GM10248 (cell line): ENCODE data around the gene HLA-DQB1.
"Not testable (repeated sequence)": the region's sequence is repeated elsewhere in the genome, so short reads cannot be mapped to it uniquely, and the experiment has no call there.

Source experiments
- CTCF ChIA-PET: fragments of 300-600 bp; sonication (Branson Sonifier 250); formaldehyde crosslinking; extraction: SDS; loops from one replicate; lab custom pipeline; 2021; ENCODE audit warnings: antibody characterized with exemption; lab: Yijun Ruan, JAX
- POLR2A ChIA-PET: fragments of 350-650 bp; sonication (Branson Sonifier 250); formaldehyde crosslinking; extraction: SDS; loops from one replicate; lab custom pipeline; 2020; ENCODE audit warnings: antibody characterized with exemption; lab: Yijun Ruan, JAX
- DNase-seq: peaks from one replicate; pipeline ENCODE4 v3.0.0; 2012; ENCODE audit errors: extremely low spot score
- CTCF ChIP-seq: IDR thresholded peaks from 2 replicates; pipeline ENCODE4 v1.5.1; 2012; ENCODE audit warnings: mild to moderate bottlenecking, low read depth; ENCODE audit errors: extremely low read depth, missing control alignments, control extremely low read depth

HLA-DQB1 gene

GRCh38 chr6:32666420-32667300, at the start of gene HLA-DQB1:
Gene HLA-DQB1, minus strand, starts transcription at chr6:32666657. Its CDS starts 50 bp downstream, at chr6:32666607.
- CTCF ChIA-PET = interaction anchor here (0.7 to 1.4 kb wide), 5 partner anchors 25 to 202 kb away, joined by 3 to 4 read pairs (median 3); partner anchors contain the start of gene TAP1
- POLR2A ChIA-PET = interaction anchor here (0.7 to 1.5 kb wide), 5 partner anchors 18 to 305 kb away, joined by 3 to 9 read pairs (median 5); partner anchors contain the start of gene HLA-DQA1
- peak; percentile 81 for DNase-seq
- no peak for TF ChIP-seq CTCF

GRCh38 chr6:32713241-32713640, 46.8 kb upstream of the HLA-DQB1 start:
- DNase-seq = no peak
- TF ChIP-seq CTCF = no peak
- ChIA-PET CTCF (interaction anchor here (1.1 to 3.2 kb wide), 5 partner anchors 12 to 299 kb away, joined by 3 to 15 read pairs (median 4); no protein-coding TSS in a partner anchor), POLR2A (no interaction called here)

- CTCF ChIA-PET = no interaction called here
- TF ChIP-seq CTCF = no peak
- POLR2A ChIA-PET = no interaction called here
- DNase-seq = no peak
Measured at GRCh38 chr6:32709625-32710024, 43.2 kb upstream of the HLA-DQB1 start.

- CTCF ChIA-PET, POLR2A ChIA-PET: not testable (repeated sequence)
Measured at GRCh38 chr6:32705164-32705563, 38.7 kb upstream of the HLA-DQB1 start.

GRCh38 chr6:32703347-32703746, 36.9 kb upstream of the HLA-DQB1 start:
- CTCF ChIA-PET = interaction anchor here (1.4 to 4.7 kb wide), 6 partner anchors 9 to 290 kb away, joined by 3 to 73 read pairs (median 8); no protein-coding TSS in a partner anchor
- POLR2A ChIA-PET = no interaction called here
- no peak for TF ChIP-seq CTCF
- DNase-seq = no peak

More at GRCh38 chr6:32705164-32705563, 38.7 kb upstream of the HLA-DQB1 start:
- DNase-seq = not testable (repeated sequence)

GRCh38 chr6:32700391-32701040, 34.1 kb upstream of the HLA-DQB1 start:
- ChIA-PET POLR2A (interaction anchor here (0.9 to 1.1 kb wide), 3 partner anchors 40 to 56 kb away, joined by 3 read pairs; no protein-coding TSS in a partner anchor), CTCF (interaction anchor here (0.7 to 4.7 kb wide), 29 partner anchors 8 to 455 kb away, joined by 3 to 73 read pairs (median 5); partner anchors contain the start of genes HLA-DRA and TAP2)
- peak; percentile 45 for DNase-seq
- peak; percentile 67 for TF ChIP-seq CTCF
